Heart right ventricle (tissue), 16 donors: ENCODE data around the gene ILDR2. TPM values are rescaled to one million over a fixed set of nuclear protein-coding genes. Genes with fewer than 3 reads are reported as not detected.

Experiments used
- ATAC-seq, 8 donors: fragments of 200-7000 bp; cut with Tn5 transposase; one replicate each; pipeline ENCODE4 v1.9.1; 2020; ENCODE audit warnings: mild to moderate bottlenecking in 8 of 8, moderate library complexity in 8 of 8, moderate number of reproducible peaks in 1 of 8
- DNase-seq, 2 donors: peaks; one replicate each; pipeline ENCODE4 v3.0.0-alpha.2; 2020
- H3K27ac ChIP-seq, 10 donors: fragments of 200-600 bp; sonication (generic) in 2 of 10; one replicate each; pipeline versions ENCODE4 v1.5.0 to v1.8.0; 2020 to 2022; ENCODE audit warnings: mild to moderate bottlenecking in 3 of 10
- H3K27me3 ChIP-seq, 7 donors: fragments of 200-600 bp; one replicate each; pipeline ENCODE4 v1.8.0; 2021 to 2022; ENCODE audit warnings: mild to moderate bottlenecking in 2 of 7
- H3K36me3 ChIP-seq, 9 donors: fragments of 200-600 bp; sonication (generic) in 1 of 9; one replicate each; pipeline versions ENCODE4 v1.5.0 to v1.8.0; 2020 to 2022; ENCODE audit warnings: mild to moderate bottlenecking in 2 of 9
- H3K4me1 ChIP-seq, 9 donors: fragments of 200-600 bp; sonication (generic) in 1 of 9; one replicate each; pipeline versions ENCODE4 v1.5.0 to v1.8.0; 2020 to 2022; ENCODE audit warnings: mild to moderate bottlenecking in 4 of 9
- H3K4me3 ChIP-seq, 10 donors: fragments of 200-600 bp; sonication (generic) in 2 of 10; one replicate each; pipeline versions ENCODE4 v1.5.0 to v1.8.0; 2020 to 2022; ENCODE audit warnings: mild to moderate bottlenecking in 7 of 10, moderate library complexity in 2 of 10
- H3K9me3 ChIP-seq, 11 donors: fragments of 200-600 bp in 10 of 11; sonication (generic) in 2 of 11; one replicate each; pipeline versions ENCODE4 v1.5.0 to v1.8.0; 2013 to 2022; ENCODE audit warnings: mild to moderate bottlenecking in 2 of 11, control low read depth in 1 of 11, moderate library complexity in 1 of 11
- WGBS, 2 donors: extraction: QIAGEN DNeasy Blood & Tissue Kit; methylation state at CpG; one replicate each; pipeline ENCODE4 v1.1.7; 2013; ENCODE audit warnings: inconsistent platforms in 1 of 2; 5-methylcytosine and 5-hydroxymethylcytosine counted together
- intact Hi-C, 10 donors: fragments of 100-400 bp; cut with DNase I; formaldehyde crosslinking; loops; one replicate each; pipeline versions ENCODE4 v1.11.1 to v1.14.2; 2022
- polyA plus RNA-seq, 2 donors: library from polyadenylated mRNA; stranded (reverse); fragments of 200-250 nt; gene quantifications; one replicate each; pipeline ENCODE4 v1.2.3, GENCODE V29; 2013
- total RNA-seq, 10 donors: library from RNA; stranded (reverse); fragmentation: NEBNext Ultra II Directional in 3 of 10; extraction: Animal tissue kit (Norgen Biotek cat#: 25700) in 3 of 10; gene quantifications; one replicate each; pipeline versions ENCODE4 v1.2.1 to v1.2.4, GENCODE V29; 2021 to 2023
- TF ChIP-seq, protein P1 (sequence below), 9 donors: fragments of 200-600 bp; sonication (generic) in 2 of 9; IDR thresholded peaks; one replicate each; pipeline versions ENCODE4 v1.5.0 to v1.8.0; 2021 to 2022; ENCODE audit warnings: antibody characterized with exemption in 9 of 9, mild to moderate bottlenecking in 5 of 9, moderate library complexity in 1 of 9
- donor health status: Arrhythmogenic right ventricular cardiomyopathy.
- donor health status: ischemic (EF 13 %, LVEDD 7.1; RV severe dilation, severe dysfunction).
- donor health status: healthy with polysubstance abuse.
- donor health status: DM: no; HTN: yes; CAD: no.
- donor health status: DM: no; HTN: no; CAD: no.
- donor health status: ischemic (EF 25% LVEDD 6.9; RV normal size, moderate dysfunction).
- donor health status: ischemic (EF 25% LVEDD 5.7; RV mildly dilated, moderate dysfunction).
- donor health status: healthy.
- donor health status: DM: yes; HTN: yes; CAD: no.
- donor health status: Ischemic cardiomyopathy.
- donor health status: ischemic (EF 35%, LVEDD 5.7; RV mildly dilated, moderate dysfunction).
- donor health status: nonischemic (EF 11% LVEDD 7.7; RV severe dilation, severe dysfunction).
- donor health status: DM: yes; HTN: yes; CAD: no.
- donor health status: PGD.
- donor health status: ischemic (EF 29% LVEDD 5.4; RV normal size, mild dysfunction).
- donor health status: nonischemic (EF 23%, LVEDD 6.1; RV moderate dilation, normal function).

Gene ILDR2
- total and polyA plus RNA-seq, 12 donors = 0.29 to 12.6 (median 4.9) TPM

DNA sequence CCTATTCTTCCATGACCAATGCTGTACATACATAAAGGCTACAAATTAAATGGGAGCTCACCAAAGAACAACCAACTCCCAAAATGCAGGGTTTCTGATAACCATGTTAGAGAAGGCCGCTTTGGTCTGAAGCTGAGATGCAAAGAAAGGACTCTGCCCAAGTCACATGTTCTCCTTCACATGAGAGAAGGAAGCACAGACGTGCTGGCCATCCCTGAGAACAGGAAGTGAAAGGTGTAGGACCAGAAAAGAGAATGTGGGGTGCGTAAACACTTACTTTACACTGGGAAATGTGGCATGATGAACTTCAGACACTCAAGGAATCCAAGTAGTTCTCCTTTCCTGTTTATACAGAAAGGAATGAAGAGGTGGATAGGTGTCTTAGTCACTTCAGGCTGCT, 67.6 kb downstream of the ILDR2 start:
- Histone ChIP-seq H3K36me3 (no peaks in the 10 kb centered on the region), H3K4me3 (no peak overlapping the region), H3K9me3 (peaks cover 0 to 13% (median 0%) of the 10 kb centered on the region in 11 donors), H3K4me1 (peaks cover 0 to 8% (median 0%) of the 10 kb centered on the region in 9 donors), H3K27ac (no peak overlapping the region), H3K27me3 (no peaks in the 10 kb centered on the region)
- TF ChIP-seq, protein P1, sequence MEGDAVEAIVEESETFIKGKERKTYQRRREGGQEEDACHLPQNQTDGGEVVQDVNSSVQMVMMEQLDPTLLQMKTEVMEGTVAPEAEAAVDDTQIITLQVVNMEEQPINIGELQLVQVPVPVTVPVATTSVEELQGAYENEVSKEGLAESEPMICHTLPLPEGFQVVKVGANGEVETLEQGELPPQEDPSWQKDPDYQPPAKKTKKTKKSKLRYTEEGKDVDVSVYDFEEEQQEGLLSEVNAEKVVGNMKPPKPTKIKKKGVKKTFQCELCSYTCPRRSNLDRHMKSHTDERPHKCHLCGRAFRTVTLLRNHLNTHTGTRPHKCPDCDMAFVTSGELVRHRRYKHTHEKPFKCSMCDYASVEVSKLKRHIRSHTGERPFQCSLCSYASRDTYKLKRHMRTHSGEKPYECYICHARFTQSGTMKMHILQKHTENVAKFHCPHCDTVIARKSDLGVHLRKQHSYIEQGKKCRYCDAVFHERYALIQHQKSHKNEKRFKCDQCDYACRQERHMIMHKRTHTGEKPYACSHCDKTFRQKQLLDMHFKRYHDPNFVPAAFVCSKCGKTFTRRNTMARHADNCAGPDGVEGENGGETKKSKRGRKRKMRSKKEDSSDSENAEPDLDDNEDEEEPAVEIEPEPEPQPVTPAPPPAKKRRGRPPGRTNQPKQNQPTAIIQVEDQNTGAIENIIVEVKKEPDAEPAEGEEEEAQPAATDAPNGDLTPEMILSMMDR (IDR thresholded peaks at IDR 0.05) = no peak
- WGBS, 2 donors = 74 to 79% methylated on average over 3 of the region's 3 CpGs
- ATAC-seq (no peak), DNase-seq (no peak)
- intact Hi-C loops = loop anchor here in 3 of 10 donors (2.0 to 5.0 kb wide), 2 partner anchors 150 to 151 kb away; no protein-coding TSS in a partner anchor

DNA sequence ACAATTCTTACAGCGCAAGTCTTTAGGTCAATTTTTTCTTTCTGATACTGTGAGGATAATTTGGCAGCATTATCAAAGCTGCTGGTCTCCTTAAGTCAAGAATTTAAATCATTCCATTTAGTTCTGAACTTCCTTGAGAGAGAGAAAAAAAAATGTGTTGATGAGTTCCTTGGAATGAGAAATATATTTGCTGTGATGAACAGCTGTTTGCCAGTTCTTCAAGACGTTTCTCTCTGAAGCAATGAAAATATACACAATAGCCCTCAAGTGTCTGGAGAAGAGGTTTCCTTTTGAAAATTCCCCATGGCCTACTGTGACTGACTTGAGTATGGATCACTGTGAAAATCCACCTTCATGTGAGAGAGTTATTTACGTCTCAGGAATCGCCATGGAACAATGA, 68.3 kb downstream of the ILDR2 start:
- WGBS, 2 donors = 74 to 78% methylated on average over 4 of the region's 4 CpGs
- Histone ChIP-seq H3K27me3 (no peaks in the 10 kb centered on the region), H3K9me3 (peaks cover 0 to 13% (median 0%) of the 10 kb centered on the region in 11 donors), H3K27ac (no peak overlapping the region), H3K36me3 (no peaks in the 10 kb centered on the region), H3K4me3 (no peak overlapping the region), H3K4me1 (peaks cover 0 to 15% (median 0%) of the 10 kb centered on the region in 9 donors)
- intact Hi-C loops = loop anchor here in 2 of 10 donors (5.0 kb wide), 1 partner anchor 150 kb away; no protein-coding TSS in a partner anchor
- TF ChIP-seq, protein P1 (IDR thresholded peaks at IDR 0.05) = no peak
- ATAC-seq = no peak
- DNase-seq = no peak

DNA sequence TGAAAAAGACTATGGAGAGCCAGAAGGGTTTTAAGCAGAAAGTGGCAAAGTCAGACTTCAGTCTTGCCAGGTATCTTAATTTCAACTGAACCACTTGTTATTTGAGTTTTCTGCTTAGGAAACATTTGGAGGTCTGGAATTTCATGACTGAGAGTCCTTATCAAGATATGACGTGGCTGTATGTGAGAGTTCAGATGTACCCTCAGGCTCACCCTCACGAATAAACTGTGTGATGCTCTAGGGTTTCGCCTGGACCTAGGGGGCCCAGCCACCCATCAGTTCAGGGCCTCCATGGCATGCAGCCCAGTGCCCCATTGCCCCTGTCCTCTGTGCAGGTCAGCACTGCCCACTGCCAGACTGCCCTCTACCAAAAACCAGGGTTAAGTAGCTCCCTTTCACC, 68.7 kb downstream of the ILDR2 start:
- H3K4me1 ChIP-seq = peaks cover 0 to 18% (median 0%) of the 10 kb centered on the region in 9 donors
- TF ChIP-seq, protein P1 (IDR thresholded peaks at IDR 0.05) = no peak
- no peaks in the 10 kb centered on the region for H3K27me3 ChIP-seq
- WGBS, 2 donors = 70 to 71% methylated on average over 3 of the region's 3 CpGs
- ATAC-seq = no peak
- intact Hi-C loops = loop anchor here in 2 of 10 donors (5.0 kb wide), 1 partner anchor 151 kb away; no protein-coding TSS in a partner anchor
- H3K4me3 ChIP-seq = no peak overlapping the region
- H3K36me3 ChIP-seq = no peaks in the 10 kb centered on the region
- H3K9me3 ChIP-seq = peaks cover 0 to 9% (median 0%) of the 10 kb centered on the region in 11 donors
- DNase-seq = no peak
- H3K27ac ChIP-seq = no peak overlapping the region

DNA sequence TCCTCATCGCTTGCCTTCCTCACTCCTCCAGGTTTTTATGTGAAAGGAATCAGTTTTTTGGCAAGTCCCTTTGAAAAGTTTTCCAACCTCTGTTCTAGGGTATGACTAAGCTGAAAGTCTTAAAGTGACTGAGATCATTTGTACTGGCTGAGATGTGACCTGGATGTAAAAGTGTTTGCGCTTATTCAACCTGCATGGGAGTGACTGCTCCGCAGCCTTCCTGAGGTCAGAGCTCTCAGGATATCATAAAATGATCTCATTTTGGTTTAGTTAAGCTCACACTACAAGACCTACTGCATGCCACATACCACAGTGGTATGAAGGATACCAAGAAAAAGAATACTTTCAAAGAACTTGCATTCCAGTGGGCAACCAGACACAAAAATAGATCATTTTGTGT, 69.4 kb downstream of the ILDR2 start:
- Histone ChIP-seq H3K36me3 (no peaks in the 10 kb centered on the region), H3K4me3 (no peak overlapping the region), H3K27me3 (no peaks in the 10 kb centered on the region), H3K4me1 (peaks cover 0 to 18% (median 0%) of the 10 kb centered on the region in 9 donors), H3K9me3 (peaks cover 0 to 1% (median 0%) of the 10 kb centered on the region in 11 donors), H3K27ac (no peak overlapping the region)
- intact Hi-C loops = loop anchor here in 2 of 10 donors (5.0 kb wide), 1 partner anchor 151 kb away; no protein-coding TSS in a partner anchor
- ATAC-seq = no peak
- TF ChIP-seq, protein P1 (IDR thresholded peaks at IDR 0.05) = no peak
- 76 to 81% methylated on average over 3 of the region's 3 CpGs for WGBS, 2 donors
- no peak for DNase-seq
